ENCODE results near the gene OSBPL1A. TPM values are rescaled to one million over a fixed set of nuclear protein-coding genes. Genes with fewer than 3 reads are reported as not detected.

Gene OSBPL1A
- total RNA-seq, 1 experiment from 2014 or later: 34.6 TPM

DNA sequence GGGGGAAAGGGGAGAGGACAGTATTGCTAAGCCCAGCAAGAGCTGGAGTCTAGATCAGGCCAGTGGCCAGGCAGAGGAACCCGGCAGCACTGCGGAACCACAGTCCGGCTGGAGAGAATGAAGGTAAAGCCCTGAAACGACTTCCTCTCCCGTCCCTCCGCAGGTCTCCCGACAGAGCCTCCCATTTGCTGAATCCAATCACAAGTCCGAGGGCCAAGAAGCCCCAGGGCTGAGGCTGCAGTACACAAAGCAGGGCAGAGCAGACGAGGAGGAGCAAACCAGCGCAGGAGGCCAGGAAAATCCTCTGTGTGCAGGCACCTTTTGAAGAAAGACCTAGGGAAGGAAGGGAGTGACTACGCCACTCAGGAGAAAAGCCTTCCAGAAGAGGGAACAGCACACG is 104.4 kb downstream of the OSBPL1A start:
- Histone ChIP-seq H3K9me3 (replicated peaks) (no peaks in the 10 kb centered on the region), H3K36me3 (no peaks in the 10 kb centered on the region), H3K4me3 (no peak overlapping the region), H3K27ac (no peak overlapping the region), H3K27me3 (replicated peaks) (no peaks in the 10 kb centered on the region), H3K4me1 (replicated peaks) (peaks cover 16% of the 10 kb centered on the region)
- no peak for DNase-seq (ENCODE audit: low read depth in 1 of 2, low spot score in 2 of 2)

DNA sequence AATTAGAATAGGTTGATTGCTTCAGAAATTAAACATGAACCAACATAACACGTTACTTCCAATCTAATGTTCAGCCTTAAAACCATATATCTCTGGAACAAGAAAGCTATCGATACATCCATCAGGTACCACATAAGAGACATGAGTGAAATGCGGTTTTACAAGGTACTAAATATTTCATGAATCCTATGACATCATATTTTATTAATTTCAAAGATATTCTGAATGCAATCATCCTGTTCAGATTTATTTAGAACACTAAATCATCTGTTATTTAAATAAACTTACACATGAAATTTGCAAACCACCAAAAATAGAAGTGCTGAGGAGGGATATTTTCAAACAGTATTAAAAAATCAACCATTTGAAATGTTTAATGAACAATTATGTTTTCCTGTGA is 119.0 kb downstream of the OSBPL1A start:
- H3K4me3 ChIP-seq: no peak overlapping the region
- no peaks in the 10 kb centered on the region for H3K36me3 ChIP-seq
- H3K4me1 ChIP-seq (replicated peaks): no peaks in the 10 kb centered on the region
- no peak overlapping the region for H3K27ac ChIP-seq
- H3K9me3 ChIP-seq (replicated peaks): no peaks in the 10 kb centered on the region
- DNase-seq (ENCODE audit: low read depth in 1 of 2, low spot score in 2 of 2): no peak
- no peaks in the 10 kb centered on the region for H3K27me3 ChIP-seq (replicated peaks)

DNA sequence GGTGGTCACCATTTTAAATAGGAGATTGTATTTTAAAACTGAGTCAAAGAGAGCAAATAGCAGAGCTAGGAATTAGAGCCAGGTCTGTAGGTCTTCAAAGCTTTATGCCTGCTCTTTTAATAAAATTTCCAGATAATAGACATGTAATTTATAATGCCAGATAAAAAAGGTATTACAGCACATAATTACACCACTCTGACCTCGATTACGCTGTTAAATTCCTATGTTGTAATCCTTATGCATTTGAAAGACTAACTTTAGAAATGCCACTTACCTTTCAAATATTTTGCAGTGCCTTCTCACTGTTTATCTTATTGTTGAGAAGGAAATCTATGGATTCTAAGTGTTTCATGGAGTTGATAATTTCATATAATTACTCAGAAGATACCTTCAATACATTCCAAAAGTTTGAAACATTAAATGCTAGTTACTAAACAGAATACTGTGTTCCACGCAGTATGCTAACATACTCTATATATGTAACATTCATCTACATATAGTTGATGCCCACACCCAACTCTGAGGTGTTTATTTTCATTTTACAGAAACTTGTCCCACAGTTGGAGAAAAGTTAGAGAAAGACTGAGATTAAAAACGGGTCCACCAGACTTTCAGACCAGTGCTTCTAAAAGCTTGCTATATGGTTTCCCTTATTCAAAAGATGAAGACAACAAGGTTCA is 120.0 kb downstream of the OSBPL1A start:
- Histone ChIP-seq H3K27me3 (replicated peaks) (no peaks in the 10 kb centered on the region), H3K36me3 (no peaks in the 10 kb centered on the region), H3K9me3 (replicated peaks) (no peaks in the 10 kb centered on the region)

DNA sequence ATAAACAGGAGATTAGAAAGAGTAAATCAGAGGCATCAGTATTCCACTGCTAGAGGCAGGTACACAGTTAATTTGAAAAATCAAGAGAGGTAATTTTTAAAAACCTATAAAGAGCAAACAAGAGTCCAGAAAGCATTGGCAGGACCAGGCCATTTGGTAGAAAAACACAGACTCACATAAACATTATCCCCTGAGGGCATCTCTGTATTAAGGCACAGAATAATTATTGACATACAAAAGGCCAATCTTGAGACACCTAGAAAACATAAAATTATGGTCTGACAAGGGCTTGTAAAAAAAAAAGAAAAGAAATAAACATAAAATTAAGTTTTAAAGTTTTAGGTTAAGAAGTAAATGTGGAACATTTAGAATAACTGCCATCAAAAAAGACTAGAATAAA is 120.6 kb downstream of the OSBPL1A start:
- H3K27ac ChIP-seq: no peak overlapping the region
- H3K4me3 ChIP-seq: no peak overlapping the region
- no peaks in the 10 kb centered on the region for H3K27me3 ChIP-seq (replicated peaks)

More for the DNA sequence above, 120.0 kb downstream of the OSBPL1A start:
- H3K4me3 ChIP-seq: no peak overlapping the region
- no peak overlapping the region for H3K27ac ChIP-seq
- peaks cover under 1% of the 10 kb centered on the region; the same call in 1 of the 2 replicates for H3K4me1 ChIP-seq (replicated peaks)
- no peak for DNase-seq (ENCODE audit: low read depth in 1 of 2, low spot score in 2 of 2)

GRCh38 chr18:24274837-24275236 is 122.8 kb downstream of the OSBPL1A start:
- H3K27me3 ChIP-seq (replicated peaks): no peaks in the 10 kb centered on the region
- DNase-seq (ENCODE audit: low read depth in 1 of 2, low spot score in 2 of 2): no peak
- H3K27ac ChIP-seq: no peak overlapping the region
- H3K36me3 ChIP-seq: no peaks in the 10 kb centered on the region
- peaks cover 12% of the 10 kb centered on the region for H3K4me1 ChIP-seq (replicated peaks)
- H3K9me3 ChIP-seq (replicated peaks): no peaks in the 10 kb centered on the region
- H3K4me3 ChIP-seq: no peak overlapping the region

More for the DNA sequence above, 120.6 kb downstream of the OSBPL1A start:
- no peak for DNase-seq (ENCODE audit: low read depth in 1 of 2, low spot score in 2 of 2)
- no peaks in the 10 kb centered on the region for H3K9me3 ChIP-seq (replicated peaks)
- H3K36me3 ChIP-seq: no peaks in the 10 kb centered on the region
- H3K4me1 ChIP-seq (replicated peaks): peaks cover 5% of the 10 kb centered on the region; the same call in 1 of the 2 replicates

GRCh38 chr18:24273596-24273995 is 124.0 kb downstream of the OSBPL1A start:
- no peaks in the 10 kb centered on the region for H3K36me3 ChIP-seq
- no peak overlapping the region for H3K4me3 ChIP-seq
- H3K27me3 ChIP-seq (replicated peaks): no peaks in the 10 kb centered on the region
- no peaks in the 10 kb centered on the region for H3K9me3 ChIP-seq (replicated peaks)
- DNase-seq (ENCODE audit: low read depth in 1 of 2, low spot score in 2 of 2): no peak
- H3K27ac ChIP-seq: no peak overlapping the region
- peaks cover 16% of the 10 kb centered on the region for H3K4me1 ChIP-seq (replicated peaks)

GRCh38 chr18:24272229-24272525 is 125.4 kb downstream of the OSBPL1A start:
- Histone ChIP-seq H3K27me3 (replicated peaks) (no peaks in the 10 kb centered on the region), H3K4me3 (peak overlapping the region; percentile 83), H3K36me3 (no peaks in the 10 kb centered on the region), H3K4me1 (replicated peaks) (peaks cover 16% of the 10 kb centered on the region), H3K27ac (peak overlapping the region; percentile 44), H3K9me3 (replicated peaks) (no peaks in the 10 kb centered on the region)
- no peak for DNase-seq (ENCODE audit: low read depth in 1 of 2, low spot score in 2 of 2)

- H3K27ac ChIP-seq: peak overlapping the region; percentile 44
Observed at GRCh38 chr18:24271381-24272228, 126.0 kb downstream of the OSBPL1A start.

DNA sequence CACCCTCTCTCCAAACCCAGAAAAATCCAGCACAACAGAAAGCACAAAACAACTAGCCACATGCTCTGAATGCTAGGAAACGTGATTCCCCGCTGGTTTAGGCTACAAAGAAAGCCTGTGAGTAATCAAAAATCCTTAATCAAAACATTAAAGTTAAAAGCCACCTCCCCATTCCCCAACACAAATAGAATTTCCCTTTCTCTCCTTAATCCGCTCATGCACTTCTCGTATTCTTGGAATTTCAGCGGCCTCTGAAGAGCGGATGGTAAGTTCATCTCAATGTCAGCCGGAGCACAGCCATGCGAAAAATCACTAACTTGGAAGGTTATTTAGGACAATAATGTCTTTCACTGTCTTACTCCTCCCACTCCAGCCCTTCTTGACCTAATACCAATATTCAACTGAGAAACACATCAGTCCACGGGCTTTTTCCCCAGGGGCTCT is 126.7 kb downstream of the OSBPL1A start:
- peak in 1 of 2 experiments; percentile 64 for DNase-seq (ENCODE audit: low read depth in 1 of 2, low spot score in 2 of 2)
- H3K27ac ChIP-seq: no peak overlapping the region

More at GRCh38 chr18:24271381-24272228, 126.0 kb downstream of the OSBPL1A start:
- no peaks in the 10 kb centered on the region for H3K9me3 ChIP-seq (replicated peaks)
- H3K4me3 ChIP-seq: peak overlapping the region; percentile 83
- H3K27me3 ChIP-seq (replicated peaks): no peaks in the 10 kb centered on the region
- peaks cover 16% of the 10 kb centered on the region for H3K4me1 ChIP-seq (replicated peaks)
- no peaks in the 10 kb centered on the region for H3K36me3 ChIP-seq
- peak; percentile 79 to 83 for DNase-seq (ENCODE audit: low read depth in 1 of 2, low spot score in 2 of 2)

DNA sequence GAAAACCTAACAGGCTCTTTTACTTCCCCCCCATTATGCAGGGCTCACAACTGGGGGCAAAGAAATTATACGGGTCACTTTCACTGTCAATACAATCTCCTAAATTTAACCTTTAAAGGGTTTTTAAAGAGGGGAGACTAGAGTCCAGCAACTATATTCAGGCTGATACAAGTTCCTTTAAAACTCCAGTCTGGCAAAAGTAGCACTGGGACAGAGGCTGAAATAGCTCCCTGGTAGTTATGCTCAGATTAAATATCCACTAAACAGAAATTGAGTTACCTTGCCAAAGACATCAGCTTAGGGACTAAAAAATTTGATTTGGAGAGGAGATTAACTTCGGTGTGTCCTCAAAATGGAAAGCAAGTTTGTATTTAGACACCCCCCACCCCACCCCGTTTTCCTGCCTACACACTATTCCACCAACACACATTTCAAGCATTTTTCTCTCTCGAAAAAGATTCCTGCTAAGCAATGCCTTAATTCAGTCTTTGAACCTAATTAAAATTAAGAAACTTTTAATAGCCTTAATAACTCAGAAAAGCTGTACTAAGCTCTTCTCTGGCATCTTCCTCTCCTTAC is 127.2 kb downstream of the OSBPL1A start:
- Histone ChIP-seq H3K4me1 (replicated peaks) (peaks cover 16% of the 10 kb centered on the region), H3K27me3 (replicated peaks) (no peaks in the 10 kb centered on the region), H3K9me3 (replicated peaks) (no peaks in the 10 kb centered on the region), H3K27ac (no peak overlapping the region), H3K4me3 (peak overlapping the region; percentile 83), H3K36me3 (no peaks in the 10 kb centered on the region)
- peak in 1 of 2 experiments; percentile 3 for DNase-seq (ENCODE audit: low read depth in 1 of 2, low spot score in 2 of 2)

More for the DNA sequence above, 126.7 kb downstream of the OSBPL1A start:
- peaks cover 16% of the 10 kb centered on the region for H3K4me1 ChIP-seq (replicated peaks)
- H3K4me3 ChIP-seq: peak overlapping the region; percentile 83
- H3K9me3 ChIP-seq (replicated peaks): no peaks in the 10 kb centered on the region
- no peaks in the 10 kb centered on the region for H3K36me3 ChIP-seq
- H3K27me3 ChIP-seq (replicated peaks): no peaks in the 10 kb centered on the region

DNA sequence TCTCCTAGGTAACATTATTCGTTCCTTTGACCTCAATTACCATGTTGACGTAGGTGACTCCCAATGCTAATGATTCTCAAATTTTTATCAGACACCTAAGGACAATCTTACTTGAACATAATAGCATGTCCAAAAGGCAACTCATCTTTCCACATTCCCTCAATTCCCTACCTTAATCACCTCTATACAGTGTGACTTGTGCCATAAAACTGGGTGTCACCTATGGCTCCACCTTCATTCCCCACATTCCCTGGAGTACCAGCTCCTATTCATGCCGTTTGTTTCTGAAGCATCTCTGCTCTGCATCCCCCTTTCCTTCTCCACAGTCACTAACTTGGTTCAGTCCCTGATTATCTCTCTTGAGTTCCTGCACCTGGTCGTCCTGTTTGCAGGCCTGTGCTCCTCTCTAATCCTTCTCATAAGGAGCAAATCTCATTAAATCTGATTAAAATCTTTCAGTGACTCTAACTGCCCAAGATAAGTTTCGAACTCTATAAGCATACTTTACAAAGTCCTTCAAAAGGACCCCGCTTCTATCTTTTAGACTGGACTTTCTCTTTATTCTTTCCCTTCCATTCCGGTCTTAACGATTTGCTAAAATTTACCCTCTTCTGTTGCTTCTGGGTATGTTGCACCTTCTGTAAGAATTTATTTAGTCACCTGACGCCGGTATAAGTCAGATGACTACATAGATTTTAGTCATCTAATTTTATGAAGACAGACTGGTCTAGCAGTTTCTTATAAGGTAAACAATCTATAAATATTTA is 128.7 kb downstream of the OSBPL1A start:
- Histone ChIP-seq H3K9me3 (replicated peaks) (no peaks in the 10 kb centered on the region), H3K4me1 (replicated peaks) (peaks cover 16% of the 10 kb centered on the region), H3K36me3 (no peaks in the 10 kb centered on the region), H3K27ac (no peak overlapping the region), H3K4me3 (no peak overlapping the region), H3K27me3 (replicated peaks) (no peaks in the 10 kb centered on the region)
- DNase-seq (ENCODE audit: low read depth in 1 of 2, low spot score in 2 of 2): no peak

DNA sequence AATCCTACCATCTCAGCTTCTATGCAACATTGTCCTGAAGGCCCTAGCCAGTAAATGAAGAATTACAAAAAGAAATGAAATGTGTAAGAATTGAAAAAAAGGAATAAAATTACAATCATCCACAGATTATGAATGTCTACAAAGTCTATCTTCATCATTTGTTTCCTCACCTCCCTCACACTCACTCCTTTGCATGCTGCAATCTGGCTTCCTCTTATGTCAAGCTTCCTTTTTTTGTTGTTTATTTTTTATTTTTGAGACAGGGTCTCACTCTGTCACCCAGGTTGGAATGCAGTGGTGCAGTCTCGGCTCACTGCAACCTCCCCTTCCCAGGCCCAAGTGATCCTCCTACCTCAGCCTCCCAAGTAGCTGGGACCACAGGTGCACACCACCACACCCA is 129.7 kb downstream of the OSBPL1A start:
- DNase-seq (ENCODE audit: low read depth in 1 of 2, low spot score in 2 of 2): no peak
- Histone ChIP-seq H3K27ac (no peak overlapping the region), H3K4me1 (replicated peaks) (peaks cover 16% of the 10 kb centered on the region), H3K36me3 (no peaks in the 10 kb centered on the region), H3K27me3 (replicated peaks) (no peaks in the 10 kb centered on the region), H3K9me3 (replicated peaks) (no peaks in the 10 kb centered on the region), H3K4me3 (no peak overlapping the region)

DNA sequence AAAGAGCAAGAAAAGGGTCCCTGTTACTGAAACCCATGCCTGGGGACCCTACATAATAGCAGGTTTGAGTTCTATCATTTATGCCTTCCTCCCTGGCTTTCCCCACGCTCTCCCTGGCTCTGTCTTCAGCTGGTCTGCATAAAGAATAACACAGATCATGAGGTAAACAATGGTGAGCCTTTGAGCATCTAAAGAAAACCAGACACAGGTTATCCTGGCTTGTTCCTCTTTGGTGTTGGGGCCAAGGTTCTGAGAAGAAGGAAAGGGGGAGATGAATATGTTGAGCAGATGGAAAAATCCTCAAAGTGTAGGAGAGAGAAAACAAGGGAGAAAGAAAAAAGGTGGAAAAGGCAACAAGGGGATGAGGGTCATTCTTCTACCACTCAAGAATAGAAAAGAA is 131.5 kb downstream of the OSBPL1A start:
- H3K27me3 ChIP-seq (replicated peaks): no peaks in the 10 kb centered on the region
- DNase-seq (ENCODE audit: low read depth in 1 of 2, low spot score in 2 of 2): no peak
- H3K27ac ChIP-seq: no peak overlapping the region
- H3K36me3 ChIP-seq: no peaks in the 10 kb centered on the region
- H3K4me1 ChIP-seq (replicated peaks): peaks cover 12% of the 10 kb centered on the region
- H3K4me3 ChIP-seq: no peak overlapping the region
- H3K9me3 ChIP-seq (replicated peaks): no peaks in the 10 kb centered on the region

Data from SJSA1 (cell line).